KMS-11 (cell line): Measurements from ENCODE around the gene DGKQ.

ENCODE experiments used
- H2AFZ ChIP-seq: fragments of 200-600 bp; sonication (generic); 2 replicates; pipeline ENCODE4 v1.6.1; 2016; ENCODE audit warnings: antibody characterized with exemption, mixed run types, low read depth
- H3K27ac ChIP-seq: fragments of 200-600 bp; sonication (generic); 2 replicates; pipeline ENCODE4 v1.6.1; 2016; ENCODE audit warnings: mild to moderate bottlenecking, mixed run types
- H3K27me3 ChIP-seq: fragments of 200-600 bp; sonication (generic); 2 replicates; pipeline ENCODE4 v1.6.1; 2017; ENCODE audit warnings: mild to moderate bottlenecking, low read depth, mixed run types, moderate library complexity; ENCODE audit not compliant: insufficient read depth
- H3K36me3 ChIP-seq: fragments of 200-600 bp; sonication (generic); 2 replicates; pipeline ENCODE4 v1.6.1; 2017; ENCODE audit warnings: mild to moderate bottlenecking, mixed run types; ENCODE audit not compliant: insufficient read depth
- H3K4me1 ChIP-seq: fragments of 200-600 bp; sonication (generic); 2 replicates; pipeline ENCODE4 v1.6.1; 2016; ENCODE audit warnings: mild to moderate bottlenecking, low read depth, mixed run types; ENCODE audit not compliant: poor library complexity, severe bottlenecking
- H3K4me2 ChIP-seq: fragments of 200-600 bp; sonication (generic); 2 replicates; pipeline ENCODE4 v1.7.0; 2016; ENCODE audit warnings: mild to moderate bottlenecking, mixed run types
- H3K4me3 ChIP-seq: fragments of 200-600 bp; sonication (generic); IDR thresholded peaks from 2 replicates; pipeline ENCODE4 v1.6.1; 2017; ENCODE audit warnings: low read depth, low read length, mixed read lengths; ENCODE audit not compliant: insufficient read depth
- H3K79me2 ChIP-seq: fragments of 200-600 bp; sonication (generic); 2 replicates; pipeline ENCODE4 v1.6.1; 2016; ENCODE audit warnings: low read depth, mixed run types; ENCODE audit not compliant: insufficient read depth
- H3K9ac ChIP-seq: fragments of 200-600 bp; sonication (generic); 2 replicates; pipeline ENCODE4 v1.6.1; 2016; ENCODE audit warnings: mild to moderate bottlenecking, mixed run types
- H4K20me1 ChIP-seq: fragments of 200-600 bp; sonication (generic); 2 replicates; pipeline ENCODE4 v1.6.1; 2016; ENCODE audit warnings: mild to moderate bottlenecking, mixed run types; ENCODE audit not compliant: insufficient read depth
- CTCF ChIP-seq: fragments of 200-600 bp; sonication (generic); conservative IDR thresholded peaks from 2 replicates; pipeline ENCODE4 v1.6.1; 2017; ENCODE audit warnings: low read depth, mild to moderate bottlenecking, antibody characterized with exemption, low read length, moderate library complexity, mixed read lengths

The DGKQ gene

GRCh38 chr4:991451-992296 lies 18.3 kb upstream of the DGKQ start:
- Histone ChIP-seq H3K79me2 (no peaks in the 10 kb centered on the region), H3K27me3 (no peaks in the 10 kb centered on the region), H3K4me3 (no peak overlapping the region), H3K4me2 (no peak overlapping the region), H3K9ac (no peak overlapping the region), H3K27ac (no peak overlapping the region), H4K20me1 (no peaks in the 10 kb centered on the region), H3K36me3 (no peaks in the 10 kb centered on the region), H2AFZ (no peak overlapping the region), H3K4me1 (no peaks in the 10 kb centered on the region)
- TF ChIP-seq CTCF = no peak

- no peak overlapping the region for H3K4me3 ChIP-seq
- no peaks in the 10 kb centered on the region for H3K27me3 ChIP-seq
- H4K20me1 ChIP-seq = no peaks in the 10 kb centered on the region
- H3K27ac ChIP-seq = no peak overlapping the region
- H3K79me2 ChIP-seq = no peaks in the 10 kb centered on the region
- no peak overlapping the region for H2AFZ ChIP-seq
- no peak overlapping the region for H3K9ac ChIP-seq
- H3K4me1 ChIP-seq = no peaks in the 10 kb centered on the region
- H3K36me3 ChIP-seq = no peaks in the 10 kb centered on the region
- TF ChIP-seq CTCF = no peak
- no peak overlapping the region for H3K4me2 ChIP-seq
Observed at GRCh38 chr4:990746-991367, 17.5 kb upstream of the DGKQ start.

- no peak for TF ChIP-seq CTCF
- H3K4me3 ChIP-seq = no peak overlapping the region
- no peak overlapping the region for H3K9ac ChIP-seq
- no peaks in the 10 kb centered on the region for H3K79me2 ChIP-seq
- no peaks in the 10 kb centered on the region for H3K27me3 ChIP-seq
- H4K20me1 ChIP-seq = no peaks in the 10 kb centered on the region
- no peaks in the 10 kb centered on the region for H3K4me1 ChIP-seq
- no peaks in the 10 kb centered on the region for H3K36me3 ChIP-seq
- H3K27ac ChIP-seq = no peak overlapping the region
- no peak overlapping the region for H3K4me2 ChIP-seq
- H2AFZ ChIP-seq = no peak overlapping the region
Observed at GRCh38 chr4:989722-990471, 16.5 kb upstream of the DGKQ start.

GRCh38 chr4:988726-989721 lies 15.7 kb upstream of the DGKQ start:
- Histone ChIP-seq H4K20me1 (no peaks in the 10 kb centered on the region), H3K36me3 (no peaks in the 10 kb centered on the region)

More at GRCh38 chr4:988726-989721, 15.7 kb upstream of the DGKQ start:
- TF ChIP-seq CTCF = no peak
- H3K27ac ChIP-seq = no peak overlapping the region
- H3K9ac ChIP-seq = no peak overlapping the region
- no peak overlapping the region for H2AFZ ChIP-seq
- H3K27me3 ChIP-seq = peaks cover 3% of the 10 kb centered on the region; the same call in 1 of the 2 replicates
- H3K4me3 ChIP-seq = no peak overlapping the region
- H3K79me2 ChIP-seq = no peaks in the 10 kb centered on the region
- no peaks in the 10 kb centered on the region for H3K4me1 ChIP-seq
- H3K4me2 ChIP-seq = no peak overlapping the region
